NCI-H82 treated with DMSO at 0.1 percent for 48 hours (cell line): ENCODE data around the gene SPRED3.
"Not testable (repeated sequence)": the region's sequence is repeated elsewhere in the genome, so short reads cannot be mapped to it uniquely, and the experiment has no call there.

Source experiments
- DNase-seq: peaks from one replicate; lab custom pipeline; 2025; ENCODE audit not compliant: unreplicated experiment; lab: John Stamatoyannopoulos, UW

The SPRED3 gene

GRCh38 chr19:38389957-38390924 lies 1.7 kb downstream of the SPRED3 start:
- no peak for DNase-seq

GRCh38 chr19:38391911-38392464 lies 3.5 kb downstream of the SPRED3 start:
- no peak for DNase-seq

DNA sequence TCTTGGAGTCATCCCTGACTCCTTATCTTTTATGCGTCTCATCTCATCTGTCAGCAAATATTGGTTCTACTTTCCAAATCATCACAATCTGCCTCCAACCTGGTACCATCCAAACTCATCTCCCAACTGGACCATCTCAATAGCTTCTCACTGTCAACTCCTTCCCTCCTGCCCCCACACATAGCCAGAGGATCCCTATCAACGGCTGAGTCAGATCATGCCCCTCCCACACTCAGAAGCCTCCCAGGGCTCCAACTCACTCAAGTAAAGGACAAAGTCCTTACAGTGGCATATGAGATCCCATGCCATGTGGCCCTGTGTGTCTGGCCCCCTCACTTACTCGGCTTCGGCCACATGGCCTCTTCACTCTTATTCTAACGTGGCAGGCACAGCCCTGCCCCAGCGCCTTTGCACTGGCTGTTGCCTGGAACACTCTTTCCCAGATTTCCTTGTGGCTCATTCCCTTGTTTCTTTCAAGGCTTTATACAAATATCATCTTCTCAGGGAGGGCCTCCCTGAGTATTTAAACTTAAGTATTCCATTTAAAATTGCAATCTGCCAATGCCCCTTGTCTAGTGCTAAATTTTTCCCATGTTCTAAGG lies 4.3 kb downstream of the SPRED3 start:
- DNase-seq = no peak

DNA sequence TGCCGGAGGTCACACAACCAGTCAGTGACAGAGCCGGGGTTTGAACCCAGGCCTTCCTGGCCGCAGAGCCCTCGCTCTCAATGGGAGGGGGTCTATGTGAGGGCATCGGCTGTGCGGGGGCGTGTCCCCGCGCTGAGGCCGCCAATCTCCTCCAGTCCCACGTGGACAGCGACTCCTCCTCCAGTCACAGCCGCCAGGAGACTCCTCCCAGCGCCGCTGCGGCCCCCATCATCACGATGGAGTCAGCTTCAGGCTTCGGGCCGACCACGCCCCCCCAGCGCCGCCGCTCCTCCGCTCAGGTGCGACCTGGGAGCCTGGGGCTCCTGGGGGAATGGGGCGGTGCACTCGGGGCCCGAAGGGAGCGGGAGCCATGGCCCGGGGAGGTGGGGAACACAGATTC lies 6.0 kb downstream of the SPRED3 start:
- DNase-seq = peak; percentile 56

DNA sequence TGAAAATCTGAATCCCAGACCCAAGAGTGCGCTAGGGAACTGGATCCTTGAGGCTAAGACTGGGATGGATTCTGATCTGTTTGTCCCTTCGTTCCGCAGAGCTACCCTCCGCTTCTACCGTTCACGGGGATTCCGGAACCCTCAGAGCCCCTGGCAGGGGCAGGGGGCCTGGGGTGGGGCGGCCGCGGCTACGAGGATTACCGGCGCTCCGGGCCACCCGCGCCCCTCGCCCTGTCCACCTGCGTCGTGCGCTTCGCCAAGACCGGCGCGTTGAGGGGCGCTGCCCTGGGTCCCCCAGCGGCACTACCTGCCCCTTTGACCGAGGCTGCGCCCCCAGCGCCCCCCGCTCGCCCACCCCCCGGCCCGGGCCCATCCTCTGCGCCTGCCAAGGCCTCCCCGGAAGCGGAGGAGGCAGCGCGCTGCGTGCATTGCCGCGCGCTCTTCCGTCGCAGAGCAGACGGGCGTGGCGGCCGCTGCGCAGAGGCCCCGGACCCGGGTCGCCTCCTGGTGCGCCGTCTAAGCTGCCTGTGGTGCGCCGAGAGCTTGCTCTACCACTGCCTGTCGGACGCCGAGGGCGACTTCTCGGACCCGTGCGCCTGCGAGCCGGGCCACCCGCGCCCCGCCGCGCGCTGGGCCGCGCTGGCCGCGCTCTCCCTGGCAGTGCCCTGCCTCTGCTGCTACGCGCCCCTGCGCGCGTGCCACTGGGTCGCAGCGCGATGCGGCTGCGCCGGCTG lies 7.1 kb downstream of the SPRED3 start:
- no peak for DNase-seq

DNA sequence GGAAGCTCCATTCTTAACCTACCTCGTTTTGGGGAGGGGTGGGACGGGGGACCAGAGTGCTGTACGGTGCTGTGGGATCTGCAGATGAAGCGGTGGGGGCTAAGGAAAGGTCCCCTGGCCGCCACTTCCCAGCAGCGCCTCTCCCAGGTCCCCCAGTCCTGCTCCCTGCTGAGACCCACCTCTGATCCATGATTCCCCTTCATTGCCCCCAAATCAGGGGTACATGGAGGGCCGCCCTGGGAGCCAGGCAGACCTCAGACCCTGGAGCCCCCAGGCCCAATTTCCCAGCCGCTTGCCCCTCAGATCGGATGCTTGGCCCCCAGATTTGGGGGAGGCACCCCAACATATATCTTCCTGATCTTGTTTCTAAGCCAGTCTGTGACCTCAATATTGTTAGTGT lies 10.6 kb downstream of the SPRED3 start:
- no peak for DNase-seq

- DNase-seq = no peak
Measured at GRCh38 chr19:38399537-38399936, 11.0 kb downstream of the SPRED3 start.

DNA sequence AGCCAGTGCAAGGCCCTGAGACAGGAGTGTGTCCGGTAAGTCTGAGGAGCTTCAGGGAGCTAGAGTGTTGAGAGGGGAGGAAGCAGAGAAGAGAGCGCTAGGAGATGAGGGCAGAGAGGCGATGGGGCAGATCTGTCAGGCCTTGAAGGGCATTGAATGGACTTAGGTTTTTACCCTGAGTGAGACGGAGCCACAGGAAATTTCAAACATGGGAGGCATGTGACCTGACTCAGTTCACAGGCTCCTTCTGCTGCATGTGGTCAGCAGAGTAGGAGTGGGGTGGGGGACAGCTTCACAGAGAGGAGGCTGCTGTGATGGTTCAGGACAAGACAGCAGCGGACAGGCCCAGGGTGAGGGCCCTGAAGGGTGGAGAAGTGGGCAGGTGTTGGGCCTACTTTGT lies 11.9 kb downstream of the SPRED3 start:
- no peak for DNase-seq

DNA sequence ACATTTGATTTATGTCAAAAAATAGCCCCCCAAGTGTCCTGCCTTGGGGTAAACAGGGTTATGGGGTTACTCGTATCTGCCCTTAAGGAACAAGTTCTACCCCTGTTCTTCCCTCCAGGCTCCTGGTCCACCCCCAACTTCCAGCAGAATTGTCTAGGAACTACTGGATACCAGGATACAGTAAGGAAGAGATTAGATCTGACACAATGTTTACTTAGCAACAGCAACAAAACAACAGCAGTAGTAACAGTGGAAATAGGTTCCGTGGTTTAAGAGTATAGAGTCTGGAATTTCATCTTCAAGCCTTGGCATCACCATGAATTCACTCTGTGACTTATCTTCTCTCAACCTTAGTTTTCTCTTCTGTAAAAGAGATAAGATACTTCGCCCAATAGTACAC lies 12.7 kb downstream of the SPRED3 start:
- DNase-seq = no peak

- DNase-seq = no peak
Measured at GRCh38 chr19:38402623-38402966, 14.1 kb downstream of the SPRED3 start.

DNA sequence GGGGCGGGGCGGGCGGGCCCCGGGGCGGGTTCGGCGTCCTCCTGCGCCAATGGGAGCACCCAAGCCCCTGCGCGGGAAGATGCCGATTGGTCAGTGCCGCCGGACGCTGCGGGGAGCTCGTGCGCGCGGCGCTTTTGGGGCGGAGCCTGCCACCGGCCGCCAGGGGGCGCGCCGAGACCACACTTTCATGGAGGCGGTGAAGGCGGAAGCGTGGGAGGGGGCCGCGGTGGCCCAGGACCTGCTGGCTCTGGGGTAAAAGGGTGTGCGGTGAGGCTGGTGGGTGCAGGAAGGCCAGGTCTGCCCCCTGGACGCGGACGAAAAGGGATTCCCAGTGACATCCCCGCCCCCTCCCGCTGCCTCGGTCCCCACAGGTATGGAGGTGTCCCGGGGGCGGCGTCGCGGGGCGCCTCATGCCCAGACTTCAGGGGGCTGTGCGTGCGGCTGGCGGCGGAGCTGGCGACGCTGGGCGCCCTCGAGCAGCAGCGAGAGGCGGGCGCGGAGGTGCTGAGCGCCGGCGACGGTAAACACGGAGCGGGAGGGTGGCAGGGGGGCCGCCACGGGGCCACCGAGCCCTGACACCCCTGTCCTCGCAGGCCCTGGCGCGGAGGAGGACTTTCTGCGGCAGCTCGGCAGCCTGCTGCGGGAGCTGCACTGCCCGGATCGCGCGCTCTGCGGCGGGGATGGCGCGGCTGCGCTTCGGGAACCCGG lies 14.6 kb downstream of the SPRED3 start, which contains the start of gene FAM98C:
Gene FAM98C, plus strand, starts transcription at position 127 of the 708 bp plus-strand sequence. Its CDS starts 61 bp downstream, at position 188.
- peak; percentile 93 for DNase-seq

GRCh38 chr19:38404858-38405257 lies 16.4 kb downstream of the SPRED3 start:
- DNase-seq = no peak

- DNase-seq = no peak
Measured at GRCh38 chr19:38405276-38405675, 16.8 kb downstream of the SPRED3 start.

- no peak for DNase-seq
Measured at GRCh38 chr19:38409631-38410133, 21.2 kb downstream of the SPRED3 start.

GRCh38 chr19:38410407-38410806 lies 21.9 kb downstream of the SPRED3 start:
- not testable (repeated sequence) for DNase-seq

- DNase-seq = no peak
Measured at GRCh38 chr19:38411041-38411712, 22.7 kb downstream of the SPRED3 start.

DNA sequence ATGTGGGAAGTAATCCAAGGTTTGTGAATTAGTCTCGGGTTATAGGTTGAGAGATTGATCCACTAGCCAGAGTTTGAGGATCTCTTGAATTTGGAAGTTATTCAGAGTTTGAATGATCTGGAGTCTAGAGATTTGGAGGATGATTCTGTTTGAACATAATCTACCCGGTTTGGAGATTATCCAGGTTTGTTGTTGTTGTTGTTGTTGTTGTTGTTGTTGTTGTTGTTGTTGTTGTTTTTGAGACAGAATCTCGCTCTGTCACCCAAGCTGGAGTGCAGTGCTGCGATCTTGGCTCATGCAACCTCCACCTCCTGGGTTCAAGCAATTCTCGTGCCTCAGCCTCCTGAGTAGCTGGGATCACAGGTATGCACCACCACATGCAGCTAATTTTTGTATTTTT lies 23.4 kb downstream of the SPRED3 start:
- DNase-seq = not testable (repeated sequence)

GRCh38 chr19:38412491-38412890 lies 24.0 kb downstream of the SPRED3 start:
- DNase-seq = peak; percentile 94

GRCh38 chr19:38412961-38413360 lies 24.5 kb downstream of the SPRED3 start:
- DNase-seq = peak; percentile 68

DNA sequence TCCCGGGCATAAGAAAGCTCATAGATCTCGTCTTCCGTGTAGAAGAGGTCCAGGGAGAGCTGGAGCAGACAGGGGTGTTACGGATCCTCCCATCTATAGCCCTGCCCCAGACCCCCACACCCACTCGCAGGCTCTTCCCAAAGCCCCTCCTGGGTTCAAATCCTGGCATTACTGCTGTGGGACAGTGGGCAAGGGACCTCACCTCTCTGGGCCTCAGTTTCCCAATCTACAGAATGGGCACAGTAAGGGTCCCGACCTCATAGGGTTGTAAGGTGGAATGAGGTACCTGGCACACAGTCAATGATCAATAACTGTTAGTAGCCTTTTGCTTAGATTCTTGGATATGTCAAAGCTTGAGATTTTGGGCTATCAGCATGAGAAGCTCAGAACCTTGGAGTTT lies 24.9 kb downstream of the SPRED3 start:
- DNase-seq = no peak
